CD4-positive, alpha-beta memory T cell (primary cell): ENCODE measurements around the gene ZNF879. TPM values are rescaled to one million over a fixed set of nuclear protein-coding genes. Genes with fewer than 3 reads are reported as not detected.

Source experiments
- CTCF ChIA-PET: fragments of 350-600 bp; sonication (Branson Sonifier 250); formaldehyde crosslinking; loops from one replicate; lab custom pipeline; 2021; ENCODE audit warnings: inconsistent platforms; ENCODE audit not compliant: partially characterized antibody; lab: Charles Lee
- POLR2A ChIA-PET: fragments of 350-600 bp; sonication (Branson Sonifier 250); formaldehyde crosslinking; loops from one replicate; lab custom pipeline; 2021; ENCODE audit not compliant: partially characterized antibody; lab: Charles Lee
- DNase-seq, 5 donors: peaks; one replicate each; pipeline versions ENCODE4 v3.0.0 to v3.0.0-alpha.2; 2020 to 2022; ENCODE audit warnings: mixed read lengths in 1 of 5
- H3K27ac ChIP-seq: one replicate; pipeline ENCODE4 v1.7.0; 2013; ENCODE audit warnings: low read depth, low read length
- H3K27me3 ChIP-seq: 2 replicates; pipeline ENCODE4 v1.7.0; 2013; ENCODE audit warnings: mild to moderate bottlenecking, low read length, moderate library complexity; ENCODE audit not compliant: insufficient read depth
- H3K36me3 ChIP-seq: 2 replicates; pipeline ENCODE4 v1.7.0; 2013; ENCODE audit warnings: mild to moderate bottlenecking, low read length, moderate library complexity; ENCODE audit not compliant: insufficient read depth
- H3K4me1 ChIP-seq: 2 replicates; pipeline ENCODE4 v1.7.0; 2013; ENCODE audit warnings: mild to moderate bottlenecking, low read length, moderate library complexity; ENCODE audit not compliant: insufficient read depth
- H3K4me3 ChIP-seq, 2 donors: one replicate each; pipeline ENCODE4 v1.7.0; 2013; ENCODE audit warnings: low read length in 2 of 2, mild to moderate bottlenecking in 1 of 2
- H3K9me3 ChIP-seq, 2 donors: one replicate each; pipeline ENCODE4 v1.7.0; 2013; ENCODE audit warnings: low read length in 2 of 2, control low read depth in 1 of 2; ENCODE audit not compliant: control insufficient read depth in 1 of 2
- H3K27ac Mint-ChIP-seq, 7 donors: one replicate each; pipeline ENCODE4 v1.8.0; 2020 to 2021; ENCODE audit warnings: mixed read lengths in 7 of 7, mild to moderate bottlenecking in 6 of 7, inconsistent platforms in 3 of 7, moderate library complexity in 3 of 7
- H3K27me3 Mint-ChIP-seq, 2 donors: one replicate each; pipeline ENCODE4 v1.8.0; 2020 to 2021; ENCODE audit warnings: mixed read lengths in 2 of 2
- H3K36me3 Mint-ChIP-seq, 2 donors: one replicate each; pipeline ENCODE4 v1.8.0; 2020 to 2021; ENCODE audit warnings: mixed read lengths in 2 of 2, inconsistent platforms in 1 of 2, mild to moderate bottlenecking in 1 of 2
- H3K4me1 Mint-ChIP-seq, 4 donors: one replicate each; pipeline ENCODE4 v1.8.0; 2020 to 2021; ENCODE audit warnings: mixed read lengths in 4 of 4, mild to moderate bottlenecking in 1 of 4
- H3K4me3 Mint-ChIP-seq, 8 donors: one replicate each; pipeline ENCODE4 v1.8.0; 2020 to 2021; ENCODE audit warnings: mixed read lengths in 8 of 8, mild to moderate bottlenecking in 7 of 8, moderate library complexity in 6 of 8, inconsistent platforms in 3 of 8
- H3K9me3 Mint-ChIP-seq, 8 donors: one replicate each; pipeline ENCODE4 v1.8.0; 2020 to 2021; ENCODE audit warnings: mixed read lengths in 8 of 8, mild to moderate bottlenecking in 5 of 8, inconsistent platforms in 3 of 8, moderate library complexity in 1 of 8
- intact Hi-C: fragments of 100-400 bp; cut with micrococcal nuclease; formaldehyde crosslinking; loops from one replicate; pipeline ENCODE4 v1.15.1; 2023
- polyA plus RNA-seq, 2 donors: library from polyadenylated mRNA; unstranded; fragments of 300-500 nt; fragmentation: Illumina TruSeq; gene quantifications; one replicate each; pipeline ENCODE4 v1.2.3, GENCODE V29; 2021
- total RNA-seq, 2 experiments: library from RNA; stranded (reverse); gene quantifications; one replicate each; pipeline ENCODE4 v1.2.3, GENCODE V29; 2021

Gene ZNF879
- total RNA-seq (10 to 100 TPM; 15.9 to 16.3 TPM), polyA plus RNA-seq (1 to 10 TPM; 3.2 to 4.4 TPM)

GRCh38 chr5:179023528-179024189 lies at the start of gene ZNF879:
TSS of gene ZNF879 (plus strand) at chr5:179023804. CDS start at chr5:179025005, 1,201 bp downstream.
- no peaks in the 10 kb centered on the region for H3K27me3 ChIP-seq
- peaks cover 0 to 30% (median 24%) of the 10 kb centered on the region in 8 donors for H3K9me3 Mint-ChIP-seq
- H3K4me1 ChIP-seq, result peaks cover 13% of the 10 kb centered on the region
- peak; percentile 93 to 95 (median 94) for DNase-seq
- H3K36me3 Mint-ChIP-seq, result peaks cover 35 to 39% of the 10 kb centered on the region in 2 donors
- peak within 1 kb of the TSS; percentile 82 to 95 (median 93) for H3K27ac Mint-ChIP-seq
- H3K36me3 ChIP-seq, result peaks cover 20% of the 10 kb centered on the region
- POLR2A ChIA-PET, result interaction anchor here (0.6 to 3.4 kb wide), 8 partner anchors 10 to 926 kb away, joined by 3 to 30 read pairs (median 5); partner anchors contain the start of genes ZNF354A, ZNF354B and ZNF354C
- peaks cover 2 to 3% of the 10 kb centered on the region in 2 donors for H3K27me3 Mint-ChIP-seq
- CTCF ChIA-PET, result interaction anchor here (1.9 kb wide), 1 partner anchor 293 kb away, joined by 6 read pairs; the partner anchor contains the start of gene ZNF354A
- intact Hi-C loops, result loop anchor here (1.0 to 2.0 kb wide), 5 partner anchors 37 to 1269 kb away; partner anchors contain the start of genes CLK4, MAPK9, ZNF354A and ZNF354B
- peak within 1 kb of the TSS; percentile 66 for H3K27ac ChIP-seq
- peak within 1 kb of the TSS; percentile 54 to 61 for H3K4me3 ChIP-seq
- peak within 1 kb of the TSS; percentile 92 to 99 (median 96) for H3K4me3 Mint-ChIP-seq
- H3K4me1 Mint-ChIP-seq, result peaks cover 8 to 20% (median 11%) of the 10 kb centered on the region in 4 donors
- H3K9me3 ChIP-seq, result peaks cover 3 to 10% of the 10 kb centered on the region in 2 donors

GRCh38 chr5:178981381-178981780 lies 42.2 kb upstream of the ZNF879 start:
- Histone ChIP-seq H3K27ac (no peak overlapping the region), H3K4me1 (no peaks in the 10 kb centered on the region), H3K36me3 (no peaks in the 10 kb centered on the region), H3K9me3 (peaks cover 0 to 8% of the 10 kb centered on the region in 2 donors), H3K4me3 (no peak overlapping the region), H3K27me3 (no peaks in the 10 kb centered on the region)
- Mint-ChIP-seq H3K4me3 (no peak overlapping the region), H3K4me1 (peaks cover 0 to 1% (median 0%) of the 10 kb centered on the region in 4 donors), H3K27me3 (peaks cover 0 to 5% of the 10 kb centered on the region in 2 donors), H3K9me3 (peaks cover 6 to 66% (median 45%) of the 10 kb centered on the region in 8 donors), H3K36me3 (peaks cover 3 to 8% of the 10 kb centered on the region in 2 donors), H3K27ac (no peak overlapping the region)
- POLR2A ChIA-PET, result no interaction called here
- intact Hi-C loops, result no loop called here
- CTCF ChIA-PET, result no interaction called here
- no peak for DNase-seq

DNA sequence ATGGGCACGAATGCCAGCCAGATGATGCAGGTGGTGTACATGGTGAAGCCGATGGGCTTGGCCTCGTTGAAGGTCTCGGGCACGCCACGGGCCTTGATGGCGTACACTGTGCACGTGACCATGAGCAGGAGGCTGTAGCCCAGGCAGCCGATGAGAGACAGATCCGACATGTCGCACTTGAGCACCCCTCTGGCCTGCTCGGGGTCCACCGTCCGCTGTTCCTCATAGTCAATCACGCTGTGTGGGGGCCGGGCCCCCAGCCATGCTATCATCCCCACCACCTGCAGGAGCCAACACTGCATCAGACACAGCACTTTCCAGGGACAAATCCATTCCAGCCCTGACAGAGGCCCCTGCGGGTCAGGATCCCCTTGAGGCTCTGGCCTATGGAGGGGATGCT lies 40.7 kb upstream of the ZNF879 start:
- no peak for DNase-seq
- ChIA-PET CTCF (interaction anchor here (0.7 kb wide), 1 partner anchor 47 kb away, joined by 3 read pairs; no protein-coding TSS in a partner anchor), POLR2A (no interaction called here)
- no peak overlapping the region for H3K4me3 Mint-ChIP-seq
- H3K9me3 Mint-ChIP-seq, result peaks cover 4 to 54% (median 36%) of the 10 kb centered on the region in 8 donors
- no peak overlapping the region for H3K4me3 ChIP-seq
- peaks cover 0 to 1% (median 0%) of the 10 kb centered on the region in 4 donors for H3K4me1 Mint-ChIP-seq
- H3K9me3 ChIP-seq, result no peaks in the 10 kb centered on the region
- H3K27ac Mint-ChIP-seq, result no peak overlapping the region
- peaks cover 0 to under 1% of the 10 kb centered on the region in 2 donors for H3K27me3 Mint-ChIP-seq
- no peaks in the 10 kb centered on the region for H3K27me3 ChIP-seq
- H3K36me3 Mint-ChIP-seq, result peaks cover under 1 to 5% of the 10 kb centered on the region in 2 donors
- intact Hi-C loops, result no loop called here
- no peaks in the 10 kb centered on the region for H3K36me3 ChIP-seq
- no peaks in the 10 kb centered on the region for H3K4me1 ChIP-seq
- H3K27ac ChIP-seq, result no peak overlapping the region

GRCh38 chr5:178983728-178984127 lies 39.9 kb upstream of the ZNF879 start:
- H3K27ac Mint-ChIP-seq, result no peak overlapping the region
- ChIA-PET CTCF (no interaction called here), POLR2A (no interaction called here)
- H3K4me3 Mint-ChIP-seq, result no peak overlapping the region
- H3K27me3 Mint-ChIP-seq, result no peaks in the 10 kb centered on the region
- peaks cover 0 to 1% (median 0%) of the 10 kb centered on the region in 4 donors for H3K4me1 Mint-ChIP-seq
- Histone ChIP-seq H3K4me1 (no peaks in the 10 kb centered on the region), H3K4me3 (no peak overlapping the region), H3K27ac (no peak overlapping the region), H3K36me3 (no peaks in the 10 kb centered on the region), H3K9me3 (no peaks in the 10 kb centered on the region), H3K27me3 (no peaks in the 10 kb centered on the region)
- H3K36me3 Mint-ChIP-seq, result peaks cover 0 to 4% of the 10 kb centered on the region in 2 donors
- intact Hi-C loops, result no loop called here
- H3K9me3 Mint-ChIP-seq, result peaks cover 4 to 52% (median 31%) of the 10 kb centered on the region in 8 donors
- DNase-seq, result no peak

GRCh38 chr5:178984145-178985072 lies 39.2 kb upstream of the ZNF879 start:
- ChIA-PET POLR2A (no interaction called here), CTCF (no interaction called here)
- H3K36me3 Mint-ChIP-seq, result peaks cover 0 to 4% of the 10 kb centered on the region in 2 donors
- intact Hi-C loops, result no loop called here
- no peak for DNase-seq
- Histone ChIP-seq H3K27ac (no peak overlapping the region), H3K36me3 (no peaks in the 10 kb centered on the region), H3K4me1 (no peaks in the 10 kb centered on the region), H3K4me3 (no peak overlapping the region), H3K9me3 (no peaks in the 10 kb centered on the region), H3K27me3 (no peaks in the 10 kb centered on the region)
- H3K27me3 Mint-ChIP-seq, result no peaks in the 10 kb centered on the region
- H3K4me3 Mint-ChIP-seq, result no peak overlapping the region
- no peak overlapping the region for H3K27ac Mint-ChIP-seq
- H3K4me1 Mint-ChIP-seq, result peaks cover 0 to 1% (median 0%) of the 10 kb centered on the region in 4 donors
- H3K9me3 Mint-ChIP-seq, result peaks cover 3 to 46% (median 30%) of the 10 kb centered on the region in 8 donors

GRCh38 chr5:178986326-178986960 lies 37.2 kb upstream of the ZNF879 start:
- no peak overlapping the region for H3K27ac ChIP-seq
- intact Hi-C loops, result no loop called here
- peaks cover 0 to 3% of the 10 kb centered on the region in 2 donors for H3K27me3 Mint-ChIP-seq
- no peaks in the 10 kb centered on the region for H3K27me3 ChIP-seq
- peaks cover 0 to 1% (median 0%) of the 10 kb centered on the region in 4 donors for H3K4me1 Mint-ChIP-seq
- H3K9me3 Mint-ChIP-seq, result peaks cover 0 to 31% (median 21%) of the 10 kb centered on the region in 8 donors
- ChIA-PET CTCF (no interaction called here), POLR2A (no interaction called here)
- no peaks in the 10 kb centered on the region for H3K36me3 Mint-ChIP-seq
- H3K4me1 ChIP-seq, result no peaks in the 10 kb centered on the region
- H3K4me3 ChIP-seq, result no peak overlapping the region
- H3K4me3 Mint-ChIP-seq, result no peak overlapping the region
- no peaks in the 10 kb centered on the region for H3K9me3 ChIP-seq
- DNase-seq, result no peak
- H3K27ac Mint-ChIP-seq, result no peak overlapping the region
- H3K36me3 ChIP-seq, result no peaks in the 10 kb centered on the region
